Choroid plexus epithelial cell (primary cell): ENCODE results near the gene BRAP.
"Not testable (repeated sequence)": the region's sequence is repeated elsewhere in the genome, so short reads cannot be mapped to it uniquely, and the experiment has no call there.

ENCODE experiments used
- DNase-seq: peaks from one replicate; pipeline ENCODE4 v3.0.0-alpha.2; 2010; ENCODE audit warnings: low read depth
- H3K4me3 ChIP-seq: 2 replicates; pipeline ENCODE4 v1.5.1; 2011; ENCODE audit warnings: low read depth, mild to moderate bottlenecking, control low read depth, low read length, moderate library complexity
- CTCF ChIP-seq: conservative IDR thresholded peaks from 2 replicates; pipeline ENCODE4 v1.5.1; 2011; ENCODE audit warnings: low read depth, mild to moderate bottlenecking, control low read depth, inconsistent platforms, low read length, moderate library complexity

BRAP gene

GRCh38 chr12:111616177-111616623 lies 69.6 kb downstream of the BRAP start:
- H3K4me3 ChIP-seq, result no peak overlapping the region
- peak; percentile 63 for DNase-seq
- no peak for TF ChIP-seq CTCF

GRCh38 chr12:111607239-111607638 lies 78.5 kb downstream of the BRAP start:
- peak; percentile 4 for TF ChIP-seq CTCF
- H3K4me3 ChIP-seq, result no peak overlapping the region
- DNase-seq, result no peak

GRCh38 chr12:111606767-111607230 lies 79.0 kb downstream of the BRAP start:
- no peak for TF ChIP-seq CTCF
- no peak overlapping the region for H3K4me3 ChIP-seq
- DNase-seq, result no peak

- no peak for TF ChIP-seq CTCF
- H3K4me3 ChIP-seq, result no peak overlapping the region
- DNase-seq, result no peak
Observed at GRCh38 chr12:111605911-111606766, 79.6 kb downstream of the BRAP start.

- H3K4me3 ChIP-seq, DNase-seq: not testable (repeated sequence)
Observed at GRCh38 chr12:111602857-111603256, 82.9 kb downstream of the BRAP start.

GRCh38 chr12:111602348-111602747 lies 83.4 kb downstream of the BRAP start:
- DNase-seq, result no peak
- no peak overlapping the region for H3K4me3 ChIP-seq
- TF ChIP-seq CTCF, result no peak

- not testable (repeated sequence) for H3K4me3 ChIP-seq, DNase-seq
Observed at GRCh38 chr12:111600986-111601385, 84.8 kb downstream of the BRAP start.

- no peak for DNase-seq
- no peak for TF ChIP-seq CTCF
- peak overlapping the region; percentile 92 for H3K4me3 ChIP-seq
Observed at GRCh38 chr12:111600205-111600642, 85.5 kb downstream of the BRAP start.
